NCI-H2196 treated with DMSO at 0.1 percent for 48 hours (cell line): ENCODE measurements around the gene GAL3ST2.
"Not testable (repeated sequence)": the region's sequence is repeated elsewhere in the genome, so short reads cannot be mapped to it uniquely, and the experiment has no call there.

Experiments
- DNase-seq: peaks from one replicate; lab custom pipeline; 2025; ENCODE audit not compliant: unreplicated experiment; lab: John Stamatoyannopoulos, UW

Gene GAL3ST2

DNA sequence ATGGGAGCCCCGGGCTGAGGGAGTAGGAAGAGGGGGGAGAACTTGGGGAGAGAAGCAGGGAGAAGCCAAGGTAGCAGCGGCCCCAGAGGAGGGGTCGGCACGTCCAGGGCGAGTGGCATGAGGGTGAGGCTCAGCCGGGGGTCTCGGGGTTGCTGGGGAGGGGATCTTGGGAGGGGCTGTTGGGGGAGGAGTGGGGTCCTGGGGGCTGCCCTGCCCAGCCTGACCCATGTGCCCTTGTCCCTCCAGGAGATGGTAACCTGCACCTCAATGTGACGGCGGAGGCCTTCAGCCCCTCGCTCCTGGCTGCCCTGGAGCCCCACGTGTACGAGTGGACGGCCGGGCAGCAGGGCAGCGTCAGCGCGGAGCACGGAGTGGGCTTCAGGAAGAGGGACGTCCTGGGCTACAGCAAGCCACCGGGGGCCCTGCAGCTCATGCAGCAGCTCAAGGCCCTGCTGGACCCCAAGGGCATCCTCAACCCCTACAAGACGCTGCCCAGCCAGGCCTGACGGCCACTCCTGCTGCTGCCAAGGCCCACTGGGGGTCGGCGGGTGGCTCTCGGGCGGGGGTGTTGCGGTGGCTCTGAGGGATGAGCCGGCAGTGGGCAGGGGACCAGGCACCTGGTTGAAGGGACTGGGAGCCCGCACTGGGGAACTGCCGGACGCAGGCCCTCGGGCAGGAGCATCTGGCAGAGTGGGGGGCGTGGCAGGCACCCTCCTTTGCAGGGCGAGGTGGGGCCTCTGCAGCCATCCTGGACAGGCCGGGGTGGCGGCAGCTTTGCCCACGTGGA is 9.0 kb upstream of the GAL3ST2 start:
- DNase-seq = no peak

DNA sequence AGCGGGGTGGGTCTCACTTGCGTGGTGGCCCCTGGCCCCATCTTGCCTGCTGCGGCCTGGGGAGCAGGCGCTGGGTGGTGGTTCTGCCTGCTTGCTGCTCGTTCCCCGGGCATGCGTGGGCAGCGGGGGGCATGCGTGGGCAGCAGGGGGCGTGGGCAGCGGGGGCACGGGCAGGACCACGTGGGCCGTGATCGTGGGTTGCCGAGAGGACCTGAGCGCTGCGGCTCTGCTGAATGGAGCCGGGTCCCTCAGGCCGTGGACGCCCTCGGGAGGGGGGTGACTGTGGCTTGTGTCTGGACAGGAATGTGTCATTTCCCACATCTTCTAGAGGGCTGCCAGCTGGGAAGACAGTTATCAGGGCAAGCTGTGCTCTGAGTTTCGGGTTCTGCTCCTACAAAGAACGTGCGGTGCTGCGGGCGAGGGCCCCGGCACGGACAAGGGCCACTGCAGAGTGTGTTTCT is 8.3 kb upstream of the GAL3ST2 start:
- DNase-seq = no peak

- no peak for DNase-seq
These were observed 7.8 kb upstream of the GAL3ST2 start for GRCh38 chr2:241768850-241769249.

GRCh38 chr2:241769819-241770184 is 6.8 kb upstream of the GAL3ST2 start:
- DNase-seq = no peak

GRCh38 chr2:241770185-241770935 is 6.3 kb upstream of the GAL3ST2 start:
- DNase-seq = no peak

- DNase-seq = no peak
These were observed 5.7 kb upstream of the GAL3ST2 start for GRCh38 chr2:241770936-241771285.

- no peak for DNase-seq
These were observed 5.1 kb upstream of the GAL3ST2 start for GRCh38 chr2:241771286-241772062.

DNA sequence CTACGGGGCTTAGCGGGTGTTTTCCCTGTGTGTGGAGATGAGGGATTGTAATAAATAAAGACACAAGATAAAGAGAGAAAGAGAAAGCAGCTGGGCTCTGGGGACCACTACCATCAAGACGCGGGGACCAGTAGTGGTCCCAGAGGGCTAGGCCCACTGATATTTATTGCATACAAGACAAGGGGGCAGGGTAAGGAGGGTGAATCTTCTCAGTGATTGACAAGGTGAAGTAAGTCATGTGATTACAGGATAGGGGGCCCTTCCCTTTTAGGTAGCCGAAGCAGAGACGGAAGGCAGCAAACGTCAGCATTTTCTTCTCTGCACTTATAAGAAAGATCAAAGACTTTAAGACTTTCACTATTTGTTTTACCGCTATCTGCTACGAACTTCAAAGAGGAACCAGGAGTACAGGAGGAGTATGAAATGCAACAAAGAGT is 4.5 kb upstream of the GAL3ST2 start:
- no peak for DNase-seq

- no peak for DNase-seq
These were observed 2.9 kb upstream of the GAL3ST2 start for GRCh38 chr2:241773511-241774418.

- no peak for DNase-seq
These were observed 2.0 kb upstream of the GAL3ST2 start for GRCh38 chr2:241774419-241775222.

DNA sequence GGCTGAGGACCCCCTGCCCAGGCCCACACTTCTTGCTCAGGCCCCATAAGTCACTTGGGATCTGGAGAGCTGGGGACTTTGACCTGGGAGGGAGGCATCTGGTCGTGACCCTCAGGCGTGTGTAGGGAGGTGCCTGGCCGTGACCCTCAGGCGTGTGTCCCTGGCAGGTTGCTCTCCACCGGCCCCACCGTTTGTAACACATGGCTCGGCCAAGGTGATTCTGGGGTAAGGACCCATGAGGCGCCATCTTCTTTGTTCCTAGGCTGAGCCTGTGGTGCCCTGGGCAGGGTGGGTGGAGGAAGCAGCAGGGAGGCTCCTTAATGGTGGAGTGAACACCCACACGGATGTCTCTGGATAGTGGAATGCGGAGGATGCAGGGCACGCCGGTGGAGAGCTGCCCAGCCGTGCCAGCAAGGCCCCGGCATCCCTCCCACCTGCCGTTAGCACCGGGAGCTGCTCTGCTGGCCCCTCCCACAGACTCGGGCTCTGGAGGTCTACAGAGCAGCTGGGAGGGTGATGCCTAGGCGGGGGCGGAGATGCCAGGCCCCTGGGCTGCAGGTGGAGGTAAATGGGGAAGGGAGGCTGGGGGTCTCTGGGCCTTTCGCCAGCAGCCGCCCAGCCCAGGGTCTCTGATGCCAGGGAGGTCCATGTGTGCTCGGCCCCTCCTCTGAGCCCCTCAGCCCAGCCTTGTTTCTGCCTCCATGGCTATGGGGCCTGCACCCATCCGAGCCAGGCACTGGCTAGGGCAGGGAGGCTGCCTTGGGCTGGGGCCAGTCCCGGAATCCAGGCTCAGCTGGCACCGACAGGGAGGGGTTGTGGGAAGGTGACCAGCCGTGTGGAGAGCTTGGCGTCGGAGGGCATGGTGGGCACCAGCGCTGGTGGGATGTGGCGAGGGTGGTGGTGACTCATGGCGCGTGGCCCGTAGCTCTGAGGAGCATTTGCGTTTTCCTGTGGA is 1.1 kb upstream of the GAL3ST2 start:
- no peak for DNase-seq

GRCh38 chr2:241777170-241777685 is 606 bp downstream of the GAL3ST2 start:
- DNase-seq = no peak

DNA sequence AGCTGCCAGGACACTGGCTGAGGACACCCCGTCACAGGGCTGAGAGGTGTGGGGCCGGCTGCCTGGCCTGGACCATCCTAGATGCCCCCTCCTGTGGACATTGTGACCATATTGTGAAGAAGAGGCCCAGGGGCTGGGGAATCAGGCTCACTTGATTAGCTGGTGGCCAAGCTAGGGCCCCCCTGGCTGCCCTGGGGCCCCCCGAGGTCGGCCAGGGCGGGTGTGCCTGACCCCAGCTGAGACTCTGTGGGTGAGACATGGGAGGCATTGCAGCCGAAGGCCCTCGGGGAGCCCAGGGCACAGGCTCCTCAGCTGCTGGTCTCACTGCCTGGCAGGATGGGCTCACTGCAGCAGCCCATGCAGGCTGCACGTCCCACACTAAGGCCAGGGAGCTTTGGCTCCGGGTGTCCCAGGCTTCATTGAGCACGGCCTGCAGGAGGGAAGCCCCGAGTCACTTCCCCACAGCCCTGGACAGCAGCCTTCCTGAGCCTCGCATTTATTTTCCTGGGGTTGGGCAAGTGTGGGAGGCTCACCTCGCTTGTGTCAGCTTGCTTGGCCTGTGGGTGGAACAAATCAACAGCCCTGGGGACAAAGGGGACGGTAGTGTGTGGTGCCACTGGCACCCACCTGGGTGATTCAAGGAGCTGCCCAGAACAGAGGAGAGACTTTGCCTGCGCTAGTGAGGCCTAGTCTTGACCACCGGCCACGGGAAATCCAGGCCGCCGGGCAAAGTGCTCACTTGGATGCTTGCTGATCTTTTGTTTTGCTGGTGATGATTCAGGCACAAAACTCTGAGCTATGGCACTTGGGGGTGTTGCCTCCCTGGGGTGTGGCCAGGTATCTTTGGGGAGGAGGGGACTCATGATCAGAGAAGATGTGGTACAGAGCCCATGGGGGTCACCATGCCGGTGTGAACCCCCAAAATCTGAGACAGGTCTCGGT is 1.3 kb downstream of the GAL3ST2 start:
- DNase-seq = no peak

DNA sequence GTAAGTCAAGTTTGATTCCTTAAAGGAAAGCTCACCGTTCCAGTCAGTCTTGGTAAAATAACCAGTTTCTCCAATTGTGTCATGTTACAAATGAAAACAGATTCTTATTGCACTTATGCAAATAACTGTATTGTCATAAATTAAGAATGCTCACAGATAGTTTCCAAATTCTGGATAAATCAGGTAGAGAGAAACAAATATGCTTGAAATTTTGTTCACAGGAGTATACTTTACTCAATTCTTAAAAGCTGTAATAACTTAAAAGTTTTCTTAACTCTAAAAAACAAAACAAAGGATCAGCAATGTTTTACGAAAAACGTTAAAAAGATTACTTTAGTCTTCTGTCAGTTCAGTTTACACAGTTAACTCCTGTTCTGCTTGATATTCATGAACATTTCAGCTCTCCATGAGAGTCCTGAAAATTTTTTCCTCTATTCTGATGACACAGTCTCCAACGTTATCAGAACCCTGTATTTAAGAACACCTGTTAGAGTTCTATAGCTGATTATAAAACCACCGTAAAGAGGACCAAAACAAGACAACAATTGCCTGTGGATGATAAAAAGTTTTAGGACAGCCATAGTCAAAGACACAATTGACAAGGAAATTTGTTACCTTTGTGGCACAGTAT is 4.4 kb downstream of the GAL3ST2 start:
- DNase-seq = no peak

GRCh38 chr2:241782053-241782452 is 5.4 kb downstream of the GAL3ST2 start:
- DNase-seq = not testable (repeated sequence)

DNA sequence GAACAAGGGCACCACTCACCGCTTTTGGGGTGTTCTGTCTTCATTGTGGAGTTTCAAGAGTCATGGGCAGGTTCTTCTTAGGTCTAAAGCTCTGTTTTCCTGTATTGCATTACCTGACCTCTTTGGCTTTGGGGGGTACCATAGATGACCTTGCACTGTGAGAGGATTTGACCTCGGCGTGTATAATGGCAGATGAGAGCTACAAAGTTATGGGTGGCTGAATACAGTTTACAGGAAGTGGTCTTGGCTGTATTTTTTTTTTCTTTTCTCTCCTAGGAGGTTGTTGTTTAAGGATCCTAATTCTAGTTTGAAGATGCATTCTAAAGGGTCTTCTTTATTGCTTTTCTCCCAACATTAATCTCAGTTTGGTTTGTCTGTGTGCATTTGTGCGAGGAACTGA is 11.5 kb downstream of the GAL3ST2 start:
- no peak for DNase-seq

DNA sequence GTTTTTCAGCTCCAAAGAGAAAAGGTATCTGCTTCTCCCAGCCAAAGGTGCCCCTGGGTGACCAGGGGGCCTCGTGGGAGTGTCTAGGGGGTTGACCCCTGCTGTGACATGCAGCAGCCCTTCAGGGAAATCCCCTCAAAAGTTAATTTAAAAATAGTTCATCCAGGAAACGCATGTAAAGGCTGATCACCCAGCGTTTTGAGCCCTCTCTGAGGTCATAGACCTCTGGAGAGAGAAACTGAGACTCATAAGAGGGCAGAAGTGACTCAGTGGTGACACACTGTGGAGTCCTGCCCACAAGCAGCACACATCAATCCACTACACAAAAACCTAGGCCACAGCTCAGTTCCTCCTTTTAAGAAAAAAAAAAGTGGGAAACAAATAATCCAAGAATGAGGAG is 11.9 kb downstream of the GAL3ST2 start:
- DNase-seq = no peak
